H1 (cell line): Measurements from ENCODE around the gene HTR4. TPM values are rescaled to one million over a fixed set of nuclear protein-coding genes. Genes with fewer than 3 reads are reported as not detected.

Source experiments
- CTCF ChIA-PET: fragments of 300-600 bp; sonication (Branson Sonifier 250); formaldehyde crosslinking; loops from one replicate; lab custom pipeline; 2021; ENCODE audit not compliant: partially characterized antibody; lab: Charles Lee
- POLR2A ChIA-PET: fragments of 300-600 bp; sonication (Branson Sonifier 250); formaldehyde crosslinking; loops from one replicate; lab custom pipeline; 2021; ENCODE audit warnings: inconsistent platforms; ENCODE audit not compliant: partially characterized antibody; lab: Charles Lee
- DNase-seq, 2 experiments: peaks; one replicate each; pipeline versions ENCODE4 v3.0.0 to v3.0.0-alpha.2; 2010 to 2022; ENCODE audit warnings: low spot score in 2 of 2, low read depth in 1 of 2, mixed read lengths in 1 of 2
- FAIRE-seq: peaks from 2 replicates; lab custom pipeline; 2011; peaks lifted over from hg19 to GRCh38; lab: Jason Lieb, UNC
- H2AFZ ChIP-seq: 2 replicates; pipeline ENCODE4 v1.8.1; 2012; ENCODE audit warnings: low read length, inconsistent platforms
- H2AK5ac ChIP-seq: 2 replicates; pipeline ENCODE4 v1.6.1; 2013; ENCODE audit warnings: low read depth, low read length
- H2BK120ac ChIP-seq: replicated peaks from 2 replicates; pipeline ENCODE3; 2013; ENCODE audit warnings: low read depth, low read length, inconsistent platforms
- H2BK12ac ChIP-seq: 2 replicates; pipeline ENCODE4 v1.6.1; 2013; ENCODE audit warnings: low read depth, low read length
- H2BK15ac ChIP-seq: 2 replicates; pipeline ENCODE4 v1.6.1; 2013; ENCODE audit warnings: low read length
- H2BK20ac ChIP-seq: 2 replicates; pipeline ENCODE4 v1.6.1; 2013; ENCODE audit warnings: low read length
- H2BK5ac ChIP-seq: 2 replicates; pipeline ENCODE4 v1.6.1; 2013; ENCODE audit warnings: low read depth, low read length
- H3K14ac ChIP-seq: 2 replicates; pipeline ENCODE4 v1.6.1; 2013; ENCODE audit warnings: inconsistent platforms; ENCODE audit not compliant: insufficient read length
- H3K18ac ChIP-seq: 2 replicates; pipeline ENCODE4 v1.6.1; 2013; ENCODE audit warnings: low read length; ENCODE audit errors: extremely low read depth
- H3K23ac ChIP-seq: 2 replicates; pipeline ENCODE4 v1.6.1; 2013; ENCODE audit warnings: inconsistent platforms; ENCODE audit not compliant: insufficient read length
- H3K23me2 ChIP-seq: 2 replicates; pipeline ENCODE4 v1.6.1; 2013; ENCODE audit warnings: low read depth, low read length
- H3K27ac ChIP-seq: 2 replicates; pipeline ENCODE4 v1.6.1; 2011; ENCODE audit warnings: low read depth, low read length, inconsistent platforms
- H3K27me3 ChIP-seq, 4 experiments: replicated peaks in 1 of 4; 1 replicate in 1 of 4; 2 replicates in 3 of 4; pipeline versions ENCODE4 v1.6.1 to v1.8.1; 2011 to 2013; ENCODE audit warnings: low read length in 3 of 4, mild to moderate bottlenecking in 3 of 4, inconsistent platforms in 2 of 4, mixed read lengths in 2 of 4, moderate library complexity in 1 of 4; ENCODE audit not compliant: control insufficient read depth in 3 of 4, insufficient read depth in 3 of 4; ENCODE audit errors: extremely low read depth in 1 of 4
- H3K36me3 ChIP-seq, 4 experiments: 2 replicates each; pipeline versions ENCODE4 v1.6.1 to v1.8.1; 2011 to 2013; ENCODE audit warnings: mild to moderate bottlenecking in 4 of 4, low read length in 3 of 4, moderate library complexity in 2 of 4, control low read depth in 1 of 4, inconsistent platforms in 1 of 4; ENCODE audit not compliant: insufficient read depth in 4 of 4, control insufficient read depth in 2 of 4
- H3K4ac ChIP-seq: replicated peaks from 2 replicates; pipeline ENCODE3; 2013; ENCODE audit warnings: low read length, low read depth, mixed read lengths, inconsistent platforms; ENCODE audit not compliant: insufficient read length
- H3K4me1 ChIP-seq, 4 experiments: replicated peaks in 1 of 4; 1 replicate in 1 of 4; 2 replicates in 3 of 4; pipeline versions ENCODE4 v1.6.1 to v1.8.1; 2011 to 2013; ENCODE audit warnings: low read length in 3 of 4, inconsistent platforms in 2 of 4, mixed read lengths in 1 of 4; ENCODE audit not compliant: insufficient read depth in 4 of 4, control insufficient read depth in 3 of 4
- H3K4me2 ChIP-seq, 2 experiments: 2 replicates each; pipeline versions ENCODE4 v1.6.1 to v1.8.1; 2011 to 2013; ENCODE audit warnings: low read depth in 2 of 2, low read length in 2 of 2, control low read depth in 1 of 2, inconsistent platforms in 1 of 2, mild to moderate bottlenecking in 1 of 2; ENCODE audit not compliant: insufficient read depth in 1 of 2
- H3K4me3 ChIP-seq, 4 experiments: fragments of 200-600, 300-600 bp in 1 of 4; sonication (generic), shearing (Covaris generic), sonication (Bioruptor Twin) in 1 of 4; 2 replicates each; pipeline versions ENCODE4 v1.5.1 to v1.8.1; 2011 to 2016; ENCODE audit warnings: low read length in 4 of 4, low read depth in 3 of 4, control low read depth in 2 of 4, inconsistent platforms in 2 of 4, mild to moderate bottlenecking in 2 of 4, mixed read lengths in 1 of 4, moderate library complexity in 1 of 4; ENCODE audit not compliant: insufficient read depth in 2 of 4; ENCODE audit errors: extremely low read depth in 1 of 4
- H3K56ac ChIP-seq: replicated peaks from 2 replicates; pipeline ENCODE3; 2013; ENCODE audit warnings: low read depth, mild to moderate bottlenecking, mixed read lengths, low read length, inconsistent platforms; ENCODE audit not compliant: insufficient read length
- H3K79me1 ChIP-seq: 2 replicates; pipeline ENCODE4 v1.6.1; 2013; ENCODE audit warnings: low read depth, low read length, control low read depth
- H3K79me2 ChIP-seq, 2 experiments: 2 replicates each; pipeline versions ENCODE4 v1.6.1 to v1.8.1; 2012 to 2013; ENCODE audit warnings: low read length in 2 of 2, mild to moderate bottlenecking in 2 of 2, inconsistent platforms in 1 of 2; ENCODE audit not compliant: insufficient read depth in 2 of 2, control insufficient read depth in 1 of 2
- H3K9ac ChIP-seq, 4 experiments: replicated peaks in 1 of 4; 1 replicate in 1 of 4; 2 replicates in 3 of 4; pipeline versions ENCODE4 v1.6.1 to v1.8.1; 2011 to 2013; ENCODE audit warnings: low read depth in 3 of 4, low read length in 3 of 4, control low read depth in 2 of 4, mild to moderate bottlenecking in 2 of 4, moderate library complexity in 2 of 4, inconsistent platforms in 1 of 4; ENCODE audit errors: extremely low read depth in 1 of 4
- H3K9me3 ChIP-seq, 2 experiments: 2 replicates each; pipeline versions ENCODE4 v1.6.1 to v1.8.1; 2012 to 2013; ENCODE audit warnings: mild to moderate bottlenecking in 2 of 2, moderate library complexity in 2 of 2, control low read depth in 1 of 2, inconsistent platforms in 1 of 2, low read depth in 1 of 2, low read length in 1 of 2, mixed read lengths in 1 of 2; ENCODE audit not compliant: insufficient read depth in 2 of 2
- H4K20me1 ChIP-seq, 2 experiments: replicated peaks in 1 of 2; 2 replicates each; pipeline versions ENCODE3 to v1.8.1; 2011 to 2013; ENCODE audit warnings: inconsistent platforms in 2 of 2, low read length in 2 of 2, mild to moderate bottlenecking in 1 of 2; ENCODE audit not compliant: insufficient read depth in 2 of 2, control insufficient read depth in 1 of 2
- H4K5ac ChIP-seq: 2 replicates; pipeline ENCODE4 v1.6.1; 2013; ENCODE audit warnings: low read length, low read depth, mixed read lengths, inconsistent platforms; ENCODE audit not compliant: insufficient read length
- H4K8ac ChIP-seq: 2 replicates; pipeline ENCODE4 v1.8.0; 2013; ENCODE audit warnings: mild to moderate bottlenecking, moderate library complexity, low read length, inconsistent platforms; ENCODE audit not compliant: insufficient read depth; ENCODE audit errors: extremely low read depth
- H4K91ac ChIP-seq: replicated peaks from 2 replicates; pipeline ENCODE3; 2013; ENCODE audit warnings: low read length, mixed read lengths, inconsistent platforms; ENCODE audit not compliant: insufficient read length
- EGR1 ChIP-seq: IDR thresholded peaks from 2 replicates; pipeline ENCODE4 v1.6.1; 2011; ENCODE audit warnings: low read depth, low read length, borderline replicate concordance
- EZH2 ChIP-seq: fragments of 200-600 bp; sonication (generic); IDR thresholded peaks from 2 replicates; pipeline ENCODE4 v1.7.1; 2012; ENCODE audit warnings: low read depth, mild to moderate bottlenecking, moderate library complexity, low read length, inconsistent platforms; ENCODE audit not compliant: severe bottlenecking
- JUN ChIP-seq: IDR thresholded peaks from 2 replicates; pipeline ENCODE4 v1.6.1; 2011; ENCODE audit warnings: low read depth, mild to moderate bottlenecking, improper control_type of control experiment, low read length
- KDM1A ChIP-seq: fragments of 200-600, 300-600 bp; sonication (generic); IDR thresholded peaks from 2 replicates; pipeline ENCODE4 v1.7.1; 2016; ENCODE audit warnings: mild to moderate bottlenecking, low read length, borderline replicate concordance
- SUZ12 ChIP-seq: fragments of 200-600 bp; sonication (generic); IDR thresholded peaks from 2 replicates; pipeline ENCODE4 v1.6.1; 2012; ENCODE audit warnings: mild to moderate bottlenecking, inconsistent platforms, low read length, moderate library complexity, mixed read lengths
- WGBS, 2 experiments: shearing (Covaris generic) in 1 of 2; methylation state at CpG; one replicate each; pipeline versions ENCODE4 v1.1.6 to v1.1.7; 2013 to 2015; ENCODE audit warnings: low lambda C conversion rate in 2 of 2, mixed read lengths in 2 of 2, inconsistent platforms in 1 of 2, low coverage in 1 of 2, missing lambda C conversion rate in 1 of 2; ENCODE audit not compliant: insufficient replicate concordance in 2 of 2, insufficient coverage in 1 of 2, insufficient read length in 1 of 2; ENCODE audit errors: extremely low coverage in 1 of 2, missing lambda C conversion rate in 1 of 2; 5-methylcytosine and 5-hydroxymethylcytosine counted together
- long read RNA-seq, 2 experiments: library from RNA in 1 of 2; library from capped mRNA in 1 of 2; stranded (forward); transcript quantifications; one replicate each; pipeline ENCODE4 v2.0.0, GENCODE V29; 2021; ENCODE audit warnings: inconsistent platforms in 1 of 2
- polyA minus RNA-seq, 3 experiments: library from RNA; depleted of rRNA, polyadenylated mRNA; stranded (reverse); fragments of >200 nt; gene quantifications; 1 replicate in 2 of 3; 2 replicates in 1 of 3; pipeline ENCODE4 v1.2.3, GENCODE V29; 2011
- polyA plus RNA-seq, 7 experiments: library from polyadenylated mRNA; depleted of rRNA in 3 of 7; stranded (reverse) in 5 of 7; unstranded in 2 of 7; fragments of >200 nt in 5 of 7; fragments of 200-250 nt in 2 of 7; gene quantifications; 1 replicate in 5 of 7; 2 replicates in 1 of 7; 4 replicates in 1 of 7; pipeline versions ENCODE4 v1.2.1 to v1.2.3, GENCODE V29; 2011 to 2013; ENCODE audit warnings: missing spikeins in 2 of 7, mixed read lengths in 2 of 7
- total RNA-seq: library from RNA; stranded (reverse); fragmentation: NEBNext Ultra II Directional; extraction: Animal tissue kit (Norgen Biotek cat#: 25700); gene quantifications from 2 replicates; pipeline ENCODE4 v1.2.1, GENCODE V29; 2021
- TF ChIP-seq, protein P1 (sequence below), 3 experiments: IDR thresholded peaks; 1 replicate in 2 of 3; 2 replicates in 1 of 3; pipeline versions ENCODE4 v1.5.1 to v1.6.1; 2011; ENCODE audit warnings: low read length in 3 of 3, mild to moderate bottlenecking in 3 of 3, inconsistent platforms in 2 of 3, low read depth in 1 of 3, moderate library complexity in 1 of 3; ENCODE audit not compliant: insufficient read depth in 1 of 3; ENCODE audit errors: control extremely low read depth in 1 of 3

Gene HTR4
- total RNA-seq (not detected in 2 replicates), polyA plus RNA-seq (2011; rRNA removed) (not detected in 2 replicates), polyA minus RNA-seq (2011; rRNA and poly(A)+ RNA removed) (0.16 TPM in 1 of 2 replicates, not detected in the other)
- 0.03 TPM for polyA plus RNA-seq (2011; cell fraction: cytosol; rRNA removed)
- 0.06 TPM for polyA plus RNA-seq (2011; cell fraction: nucleus; rRNA removed)
- not detected in 4 replicates for polyA plus RNA-seq (2012, experiment 1 of 2)
- polyA plus RNA-seq (2012, experiment 2 of 2) = not detected
- 0.04 TPM for polyA plus RNA-seq (2013, experiment 1 of 2)
- polyA plus RNA-seq (2013, experiment 2 of 2) = 0.04 TPM
- not detected for polyA minus RNA-seq (2011; cell fraction: cytosol; rRNA and poly(A)+ RNA removed)
- polyA minus RNA-seq (2011; cell fraction: nucleus; rRNA and poly(A)+ RNA removed) = not detected
- long read RNA-seq, experiment 1 = 0 reads
- long read RNA-seq, experiment 2 = 0 reads

DNA sequence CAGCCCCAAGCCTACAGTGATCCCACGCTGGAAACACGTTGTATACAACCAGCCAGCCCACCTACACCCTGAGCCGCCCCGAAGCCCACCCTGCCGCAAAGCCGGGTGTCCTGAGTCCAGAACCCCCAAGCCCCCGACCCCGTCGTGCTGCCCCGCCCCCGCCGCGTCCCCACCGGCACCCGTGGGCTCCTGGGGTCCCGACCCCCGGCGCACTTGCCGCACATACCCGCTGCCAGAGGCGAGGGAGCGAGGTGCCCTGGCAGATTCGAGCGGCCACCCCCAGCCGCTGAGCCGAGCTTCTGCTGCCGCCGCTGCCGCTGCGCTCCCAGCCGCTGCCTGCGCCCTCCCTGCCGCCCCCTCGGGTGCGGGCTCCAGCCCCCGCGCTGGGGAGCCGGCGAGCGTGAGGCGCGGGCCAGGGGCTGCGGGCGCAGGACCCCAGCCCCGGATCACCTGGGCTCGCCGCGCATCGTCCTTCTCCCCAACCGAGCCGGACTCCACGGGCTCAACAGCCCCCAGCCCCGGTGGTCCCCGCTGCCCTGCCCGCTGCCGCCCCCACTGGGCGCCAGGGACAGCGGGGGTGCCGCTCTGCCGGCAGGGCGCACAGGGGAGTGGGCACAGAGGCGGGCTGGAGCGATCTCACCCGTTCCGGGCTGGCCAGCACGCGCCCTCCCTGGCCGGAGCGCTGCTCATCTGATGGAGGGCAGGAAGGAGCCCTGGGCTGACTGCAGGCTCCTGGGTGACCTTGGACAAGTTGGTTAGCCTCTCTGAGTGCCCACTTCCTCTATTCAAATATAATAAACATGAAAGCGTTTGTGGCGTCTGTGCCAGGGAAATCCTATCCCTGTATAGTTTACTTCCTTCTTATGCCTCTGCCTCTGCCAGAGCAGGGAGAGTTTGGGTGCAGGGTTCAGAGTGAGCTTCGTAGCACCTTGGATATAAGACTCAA lies at the start of gene HTR4:
Gene HTR4 (minus strand): TSS at position 692 of the 946 bp plus-strand sequence. CDS start 17,513 bp downstream, outside the sequence.
- no peak within 1 kb of the TSS; the same call in 1 of the 2 replicates for H2AK5ac ChIP-seq
- H3K23ac ChIP-seq = no peak within 1 kb of the TSS
- peak within 1 kb of the TSS; percentile 68 to 79 for H3K4me2 ChIP-seq
- no peaks in the 10 kb centered on the region; a peak in 1 of 7 replicates for H3K4me1 ChIP-seq
- H3K79me1 ChIP-seq = no peaks in the 10 kb centered on the region; the same call in 1 of the 2 replicates
- no peak within 1 kb of the TSS for H4K8ac ChIP-seq
- H2AFZ ChIP-seq = peak within 1 kb of the TSS; percentile 64; the same call in 1 of the 2 replicates
- H3K56ac ChIP-seq = no peak within 1 kb of the TSS
- H2BK5ac ChIP-seq = no peak within 1 kb of the TSS
- no peak within 1 kb of the TSS for H2BK15ac ChIP-seq
- H4K20me1 ChIP-seq = no peaks in the 10 kb centered on the region
- H3K18ac ChIP-seq = no peak within 1 kb of the TSS
- no peak within 1 kb of the TSS for H4K5ac ChIP-seq
- peak within 1 kb of the TSS in 2 of 4 experiments; percentile 14 to 18; a peak in 2 of 7 replicates for H3K9ac ChIP-seq
- H3K36me3 ChIP-seq = no peaks in the 10 kb centered on the region
- ChIA-PET CTCF (interaction anchor here (0.7 kb wide), 1 partner anchor 186 kb away, joined by 3 read pairs; no protein-coding TSS in a partner anchor), POLR2A (interaction anchor here (0.7 kb wide), 1 partner anchor 9 kb away, joined by 3 read pairs; no protein-coding TSS in a partner anchor)
- H2BK120ac ChIP-seq = no peak within 1 kb of the TSS
- H4K91ac ChIP-seq = no peak within 1 kb of the TSS
- H3K9me3 ChIP-seq = no peaks in the 10 kb centered on the region
- no peak within 1 kb of the TSS for H2BK20ac ChIP-seq
- peaks cover 7% of the 10 kb centered on the region; the same call in 1 of the 2 replicates for H3K23me2 ChIP-seq
- H3K79me2 ChIP-seq = no peaks in the 10 kb centered on the region
- H3K14ac ChIP-seq = no peak within 1 kb of the TSS
- no peak within 1 kb of the TSS for H2BK12ac ChIP-seq
- H3K27ac ChIP-seq = no peak within 1 kb of the TSS
- WGBS, 2 experiments = 11% methylated on average over 40 of the region's 72 CpGs; no CpG with 5 or more reads in 1 of the 2 experiments
- DNase-seq (peak in 1 of 2 experiments; percentile 54), FAIRE-seq (no peak)
- peak within 1 kb of the TSS; percentile 39 to 64 (median 47) for H3K4me3 ChIP-seq
- no peak within 1 kb of the TSS for H3K4ac ChIP-seq
- H3K27me3 ChIP-seq = peaks cover 8 to 33% (median 23%) of the 10 kb centered on the region in 4 experiments
- TF ChIP-seq JUN (no peak), SUZ12 (peak; percentile 64), EZH2 (peak; percentile 68), EGR1 (no peak), KDM1A (no peak)
- TF ChIP-seq, protein P1, sequence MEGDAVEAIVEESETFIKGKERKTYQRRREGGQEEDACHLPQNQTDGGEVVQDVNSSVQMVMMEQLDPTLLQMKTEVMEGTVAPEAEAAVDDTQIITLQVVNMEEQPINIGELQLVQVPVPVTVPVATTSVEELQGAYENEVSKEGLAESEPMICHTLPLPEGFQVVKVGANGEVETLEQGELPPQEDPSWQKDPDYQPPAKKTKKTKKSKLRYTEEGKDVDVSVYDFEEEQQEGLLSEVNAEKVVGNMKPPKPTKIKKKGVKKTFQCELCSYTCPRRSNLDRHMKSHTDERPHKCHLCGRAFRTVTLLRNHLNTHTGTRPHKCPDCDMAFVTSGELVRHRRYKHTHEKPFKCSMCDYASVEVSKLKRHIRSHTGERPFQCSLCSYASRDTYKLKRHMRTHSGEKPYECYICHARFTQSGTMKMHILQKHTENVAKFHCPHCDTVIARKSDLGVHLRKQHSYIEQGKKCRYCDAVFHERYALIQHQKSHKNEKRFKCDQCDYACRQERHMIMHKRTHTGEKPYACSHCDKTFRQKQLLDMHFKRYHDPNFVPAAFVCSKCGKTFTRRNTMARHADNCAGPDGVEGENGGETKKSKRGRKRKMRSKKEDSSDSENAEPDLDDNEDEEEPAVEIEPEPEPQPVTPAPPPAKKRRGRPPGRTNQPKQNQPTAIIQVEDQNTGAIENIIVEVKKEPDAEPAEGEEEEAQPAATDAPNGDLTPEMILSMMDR (IDR thresholded peaks at IDR 0.05; ENCODE audit: control extremely low read depth in 1 of 3, insufficient read depth in 1 of 3, low read depth in 1 of 3, low read length in 3 of 3) = no peak
